HG03103 (cell line): Measurements from ENCODE around the gene SH3RF2.
"Not testable (repeated sequence)": the region's sequence is repeated elsewhere in the genome, so short reads cannot be mapped to it uniquely, and the experiment has no call there.

ENCODE experiments used
- ATAC-seq: cut with Tn5 transposase; IDR thresholded peaks from one replicate; pipeline ENCODE4 v1.9.1; 2021; ENCODE audit warnings: low read depth; ENCODE audit not compliant: unreplicated experiment

SH3RF2 gene, protein sequence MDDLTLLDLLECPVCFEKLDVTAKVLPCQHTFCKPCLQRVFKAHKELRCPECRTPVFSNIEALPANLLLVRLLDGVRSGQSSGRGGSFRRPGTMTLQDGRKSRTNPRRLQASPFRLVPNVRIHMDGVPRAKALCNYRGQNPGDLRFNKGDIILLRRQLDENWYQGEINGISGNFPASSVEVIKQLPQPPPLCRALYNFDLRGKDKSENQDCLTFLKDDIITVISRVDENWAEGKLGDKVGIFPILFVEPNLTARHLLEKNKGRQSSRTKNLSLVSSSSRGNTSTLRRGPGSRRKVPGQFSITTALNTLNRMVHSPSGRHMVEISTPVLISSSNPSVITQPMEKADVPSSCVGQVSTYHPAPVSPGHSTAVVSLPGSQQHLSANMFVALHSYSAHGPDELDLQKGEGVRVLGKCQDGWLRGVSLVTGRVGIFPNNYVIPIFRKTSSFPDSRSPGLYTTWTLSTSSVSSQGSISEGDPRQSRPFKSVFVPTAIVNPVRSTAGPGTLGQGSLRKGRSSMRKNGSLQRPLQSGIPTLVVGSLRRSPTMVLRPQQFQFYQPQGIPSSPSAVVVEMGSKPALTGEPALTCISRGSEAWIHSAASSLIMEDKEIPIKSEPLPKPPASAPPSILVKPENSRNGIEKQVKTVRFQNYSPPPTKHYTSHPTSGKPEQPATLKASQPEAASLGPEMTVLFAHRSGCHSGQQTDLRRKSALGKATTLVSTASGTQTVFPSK

DNA sequence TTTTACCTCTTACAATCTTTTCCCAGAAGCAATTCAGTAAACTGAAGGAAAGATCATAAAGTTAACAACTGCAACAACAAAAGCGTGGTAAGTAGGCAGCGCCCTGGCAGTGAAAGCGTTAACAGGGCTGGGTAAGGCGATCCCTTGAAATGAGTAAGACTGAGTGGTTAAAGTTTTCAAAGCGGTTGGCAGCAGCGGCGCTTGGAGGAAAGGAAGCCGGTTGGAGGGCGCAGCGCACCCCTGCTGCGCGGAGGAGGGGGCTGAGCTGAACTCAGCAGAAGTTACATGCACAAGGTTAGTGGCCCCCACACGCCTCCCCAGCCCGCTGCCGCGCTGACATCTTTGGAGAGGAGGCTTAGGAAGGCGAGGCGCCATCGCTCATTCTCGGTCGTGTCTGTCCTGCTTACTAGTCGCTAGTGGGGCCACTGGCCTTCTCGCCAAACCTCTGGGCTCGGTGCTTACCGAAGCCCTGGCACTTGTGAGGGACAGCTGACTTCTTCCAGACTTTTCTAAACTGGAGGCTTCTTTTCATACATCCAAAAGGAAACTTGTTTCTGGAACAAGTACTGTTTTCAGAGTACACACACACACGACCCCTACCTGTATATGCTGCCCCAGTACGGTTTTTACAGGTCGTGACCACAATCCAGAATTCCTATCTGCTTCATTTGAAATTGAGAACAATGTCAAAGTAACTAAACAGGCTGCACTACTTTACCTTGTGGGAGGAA is at the start of gene SH3RF2:
SH3RF2 (plus strand) TSS at position 178 of the 731 bp plus-strand sequence. CDS start 1,351 bp downstream, outside the sequence.
- ATAC-seq = no peak

GRCh38 chr5:145887217-145887616 is 49.2 kb upstream of the SH3RF2 start:
- ATAC-seq = no peak

DNA sequence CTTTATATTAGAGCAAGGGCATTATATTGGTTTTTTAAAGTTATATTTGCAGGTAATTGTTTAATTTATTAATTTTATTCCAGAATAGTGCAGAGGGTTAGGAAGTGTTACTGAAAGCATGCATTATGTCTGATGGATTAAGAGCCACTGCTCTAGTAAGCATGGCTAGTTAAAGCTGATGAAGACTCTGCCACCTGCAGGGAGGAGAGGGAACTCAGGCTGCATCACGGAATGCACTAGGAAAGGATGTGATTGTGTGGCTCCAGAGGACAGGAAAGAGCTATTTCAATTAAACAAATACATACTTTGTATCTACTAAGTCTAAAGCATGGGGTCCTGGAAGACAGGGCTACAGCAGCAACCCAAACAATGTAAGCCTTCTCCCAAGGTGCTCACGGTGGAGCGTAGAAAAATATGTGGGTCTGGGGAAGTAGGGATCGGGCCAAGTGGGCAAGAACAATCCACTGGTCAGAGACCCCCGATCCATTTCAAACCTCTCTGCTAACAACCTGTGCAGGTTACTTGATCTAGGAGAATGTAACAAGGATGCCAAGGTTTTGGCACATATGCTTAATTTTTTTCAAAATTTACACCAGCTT is 48.3 kb upstream of the SH3RF2 start:
- no peak for ATAC-seq

GRCh38 chr5:145889611-145890010 is 46.8 kb upstream of the SH3RF2 start:
- ATAC-seq = no peak

DNA sequence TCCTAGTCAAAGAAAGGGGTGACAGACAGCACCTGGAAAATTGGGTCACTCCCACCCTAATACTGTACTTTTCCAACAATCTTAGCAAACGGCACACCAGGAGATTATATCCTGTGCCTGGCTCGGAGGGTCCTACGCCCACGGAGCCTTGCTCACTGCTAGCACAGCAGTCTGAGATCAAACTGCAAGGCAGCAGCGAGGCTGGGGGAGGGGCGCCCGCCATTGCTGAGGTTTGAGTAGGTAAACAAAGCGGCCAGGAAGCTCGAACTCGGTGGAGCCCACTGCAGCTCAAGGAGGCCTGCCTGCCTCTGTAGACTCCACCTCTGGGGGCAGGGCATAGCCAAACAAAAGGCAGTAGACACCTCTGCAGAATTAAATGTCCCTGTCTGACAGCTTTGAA is 45.0 kb upstream of the SH3RF2 start:
- ATAC-seq = not testable (repeated sequence)

- ATAC-seq = no peak
These were observed 38.2 kb upstream of the SH3RF2 start for GRCh38 chr5:145898171-145898570.

GRCh38 chr5:145902421-145902820 is 34.0 kb upstream of the SH3RF2 start:
- no peak for ATAC-seq

DNA sequence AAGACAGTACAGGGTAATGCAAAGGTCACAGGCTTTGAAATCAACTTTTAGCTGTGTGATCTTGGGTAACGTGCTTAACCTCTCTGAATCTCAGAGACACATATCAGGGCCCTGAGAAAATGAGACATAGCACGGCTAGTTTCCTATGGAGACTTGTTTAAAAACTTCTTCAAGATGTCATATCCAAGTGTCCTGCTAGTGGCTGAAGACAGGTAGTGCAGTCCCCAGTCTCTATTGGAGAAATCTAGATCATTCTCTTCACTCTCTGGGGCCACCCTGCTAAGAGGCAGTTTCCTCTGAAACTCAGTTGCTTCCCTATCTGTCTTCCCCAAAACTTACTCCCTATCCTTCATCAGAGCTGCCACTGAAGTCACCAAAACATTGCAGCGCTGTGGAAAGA is 33.3 kb upstream of the SH3RF2 start:
- peak; percentile 55 for ATAC-seq

DNA sequence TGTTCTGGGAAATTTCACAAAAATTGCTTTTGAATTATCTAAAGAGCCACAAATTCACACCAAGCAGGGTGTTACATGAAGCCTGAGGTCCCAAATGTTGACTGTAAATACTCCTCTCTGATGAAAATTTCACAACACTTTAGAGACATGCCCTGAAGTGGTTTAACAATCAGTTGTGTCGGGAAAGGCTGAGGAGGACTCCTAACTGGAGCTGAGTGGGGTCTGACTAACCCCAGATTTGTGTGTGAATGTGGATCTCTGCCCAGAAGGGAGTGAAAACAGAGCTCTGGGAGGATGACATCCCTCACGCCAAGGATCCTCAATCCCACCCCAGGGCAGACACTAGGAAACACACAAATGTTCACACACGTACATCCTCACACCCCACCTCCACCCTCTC is 32.5 kb upstream of the SH3RF2 start:
- no peak for ATAC-seq

DNA sequence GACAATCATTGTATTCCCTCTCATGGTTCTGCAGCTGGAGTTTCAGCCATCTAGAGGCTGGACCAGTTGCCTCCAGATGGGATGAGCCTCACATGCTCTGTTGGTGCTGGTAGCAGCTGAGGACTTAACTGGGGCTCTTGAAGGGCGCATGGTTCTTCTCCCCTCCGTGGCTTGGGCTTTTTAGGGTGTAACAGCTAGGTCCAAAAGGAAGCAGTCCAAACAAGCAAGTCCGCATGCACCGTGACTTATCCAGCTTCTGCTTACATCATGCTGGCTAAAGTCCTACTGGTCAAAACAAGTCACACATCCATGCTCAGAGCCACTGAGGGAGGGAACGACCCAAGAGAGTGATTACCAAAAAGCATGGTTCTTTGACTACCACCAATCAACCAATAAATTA is 31.6 kb upstream of the SH3RF2 start:
- ATAC-seq = no peak

- no peak for ATAC-seq
These were observed 30.0 kb upstream of the SH3RF2 start for GRCh38 chr5:145906401-145906800.

DNA sequence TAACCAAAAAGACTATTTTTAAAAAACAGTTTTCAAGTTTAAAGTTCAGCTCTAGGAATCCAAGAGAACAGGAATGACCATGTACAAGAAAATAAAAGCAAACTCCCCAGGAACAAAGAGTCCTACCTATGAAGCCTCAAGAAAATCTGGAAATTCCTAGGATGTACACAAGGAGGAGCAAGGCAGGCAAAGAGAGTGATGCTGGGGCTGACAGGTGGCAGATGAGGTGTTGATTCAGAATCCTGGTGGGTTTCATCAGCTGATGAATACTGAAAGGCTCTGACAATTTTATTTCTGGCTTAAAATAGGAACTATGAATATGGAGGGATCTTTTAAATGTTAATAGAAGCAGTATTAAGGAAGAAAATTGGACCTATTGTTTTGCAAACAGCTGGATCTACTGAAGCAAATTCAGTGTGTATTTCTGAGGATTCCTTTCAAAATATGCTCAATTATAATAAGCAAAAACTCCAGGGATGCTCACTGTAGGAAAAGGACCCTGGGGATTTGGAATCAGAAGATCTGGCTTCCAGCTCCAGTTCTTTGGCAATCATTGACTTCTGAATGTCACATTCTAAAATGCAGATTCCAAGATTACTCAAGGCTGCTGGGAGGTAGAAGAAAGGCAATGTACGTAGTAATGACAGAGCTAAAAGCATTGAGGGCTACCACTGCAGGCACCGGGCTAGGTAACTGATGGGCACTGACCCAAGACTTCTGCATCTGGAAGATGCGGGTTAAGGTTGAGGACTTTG is 28.0 kb upstream of the SH3RF2 start:
- ATAC-seq = no peak

GRCh38 chr5:145911164-145911563 is 25.2 kb upstream of the SH3RF2 start:
- no peak for ATAC-seq

GRCh38 chr5:145912019-145912418 is 24.4 kb upstream of the SH3RF2 start:
- ATAC-seq = no peak

- no peak for ATAC-seq
These were observed 23.8 kb upstream of the SH3RF2 start for GRCh38 chr5:145912594-145912993.

DNA sequence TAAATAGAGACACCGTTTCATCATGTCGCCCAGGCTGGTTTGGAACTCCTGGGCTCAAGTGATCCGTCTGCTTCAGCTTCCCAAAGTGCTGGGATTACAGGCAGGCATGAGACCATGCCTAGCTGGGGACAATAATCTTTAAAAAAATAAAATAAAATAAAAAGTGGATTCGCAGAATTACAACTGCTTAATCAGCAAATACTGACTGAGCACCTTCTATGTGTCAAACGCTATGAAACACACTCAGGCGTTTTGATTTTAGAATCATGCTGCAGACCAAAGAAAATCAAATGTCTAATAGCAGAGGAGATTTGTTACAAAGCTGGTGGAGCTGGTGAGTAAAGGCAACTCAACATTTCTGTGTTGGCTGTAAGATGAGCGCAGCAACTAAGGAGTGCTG is 22.7 kb upstream of the SH3RF2 start:
- ATAC-seq = no peak

GRCh38 chr5:145915970-145916638 is 20.3 kb upstream of the SH3RF2 start:
- no peak for ATAC-seq

- ATAC-seq = no peak
These were observed 19.1 kb upstream of the SH3RF2 start for GRCh38 chr5:145917288-145917687.

DNA sequence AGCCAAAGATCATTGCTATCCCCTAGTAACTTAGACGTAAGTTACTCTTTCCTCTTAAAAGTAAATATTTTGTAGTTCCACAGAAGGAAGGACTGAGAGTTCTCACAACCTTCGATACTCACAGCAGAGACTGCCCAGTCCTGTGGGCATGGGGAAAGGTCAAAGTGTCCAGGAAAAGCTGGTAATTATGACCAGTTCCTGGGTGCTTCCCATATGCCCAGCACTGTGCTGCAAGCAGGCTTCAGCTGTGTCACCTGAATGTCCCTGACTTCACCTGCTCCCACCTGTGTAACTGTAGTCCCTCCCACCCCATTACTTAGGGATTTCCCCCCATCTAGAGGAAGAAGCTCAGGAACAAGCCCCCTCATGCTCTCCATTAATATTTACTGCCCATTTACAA is 18.0 kb upstream of the SH3RF2 start:
- no peak for ATAC-seq

GRCh38 chr5:145919413-145919812 is 17.0 kb upstream of the SH3RF2 start:
- no peak for ATAC-seq
